SK-N-SH treated with all-trans-retinoic acid at 6 μM for 48 hours (cell line): ENCODE measurements around the gene CORT.

ENCODE experiments used
- ATAC-seq: fragments of 200-7000 bp; cut with Tn5 transposase; 3 replicates; pipeline ENCODE4 v1.9.1; 2020; ENCODE audit warnings: mild to moderate bottlenecking, moderate library complexity
- ARNTL ChIP-seq: fragments of 450-650 bp; formaldehyde crosslinking; IDR thresholded peaks from 2 replicates; pipeline ENCODE4 v1.5.0; 2020; ENCODE audit warnings: low read depth, mild to moderate bottlenecking, moderate library complexity, borderline replicate concordance
- BACH2 ChIP-seq: fragments of 250-450 bp; sonication (Bioruptor Pico); IDR thresholded peaks from 2 replicates; pipeline ENCODE4 v1.9.0; 2021; ENCODE audit warnings: mild to moderate bottlenecking, borderline replicate concordance
- CREB5 ChIP-seq: fragments of 250-450 bp; sonication (Bioruptor Pico); IDR thresholded peaks from 2 replicates; pipeline ENCODE4 v1.5.1; 2020; ENCODE audit warnings: low read depth, mild to moderate bottlenecking, moderate library complexity
- CSDC2 ChIP-seq: fragments of 250-450 bp; sonication (Bioruptor Pico); IDR thresholded peaks from 2 replicates; pipeline ENCODE4 v1.5.0; 2020; ENCODE audit warnings: mild to moderate bottlenecking, moderate library complexity
- CSRNP3 ChIP-seq: fragments of 250-450 bp; sonication (Bioruptor Pico); IDR thresholded peaks from 2 replicates; pipeline ENCODE4 v1.5.1; 2021; ENCODE audit warnings: mild to moderate bottlenecking, moderate library complexity
- ESRRG ChIP-seq: fragments of 250-450 bp; sonication (Bioruptor Pico); IDR thresholded peaks from 2 replicates; pipeline ENCODE4 v1.6.1; 2021; ENCODE audit warnings: mild to moderate bottlenecking
- GLIS3 ChIP-seq: fragments of 250-450 bp; sonication (Bioruptor Pico); IDR thresholded peaks from 2 replicates; pipeline ENCODE4 v1.5.0; 2020; ENCODE audit warnings: mild to moderate bottlenecking, moderate library complexity
- ISL1 ChIP-seq: fragments of 250-450 bp; sonication (Bioruptor Pico); IDR thresholded peaks from 2 replicates; pipeline ENCODE4 v2.1.2; 2022; ENCODE audit warnings: mild to moderate bottlenecking, moderate library complexity
- OSR1 ChIP-seq: fragments of 250-450 bp; sonication (Bioruptor Pico); IDR thresholded peaks from 2 replicates; pipeline ENCODE4 v1.8.0; 2022; ENCODE audit warnings: moderate library complexity, mild to moderate bottlenecking, inconsistent platforms
- PATZ1 ChIP-seq: fragments of 250-450 bp; sonication (Bioruptor Pico); IDR thresholded peaks from 2 replicates; pipeline ENCODE4 v1.8.0; 2020; ENCODE audit warnings: mild to moderate bottlenecking, moderate library complexity, borderline replicate concordance
- POU6F1 ChIP-seq: fragments of 250-450 bp; sonication (Bioruptor Pico); IDR thresholded peaks from 2 replicates; pipeline ENCODE4 v1.8.0; 2021; ENCODE audit warnings: low read depth, mild to moderate bottlenecking, moderate library complexity, borderline replicate concordance
- RARB ChIP-seq: fragments of 250-450 bp; sonication (Bioruptor Pico); IDR thresholded peaks from 2 replicates; pipeline ENCODE4 v1.8.0; 2021; ENCODE audit warnings: mild to moderate bottlenecking, moderate library complexity
- SNAI2 ChIP-seq: fragments of 250-450 bp; sonication (Bioruptor Pico); IDR thresholded peaks from 2 replicates; pipeline ENCODE4 v1.5.0; 2020; ENCODE audit warnings: mild to moderate bottlenecking, moderate library complexity
- TCF4 ChIP-seq: fragments of 250-450 bp; sonication (Bioruptor Pico); IDR thresholded peaks from 2 replicates; pipeline ENCODE4 v1.8.0; 2021; ENCODE audit warnings: mild to moderate bottlenecking, moderate library complexity, borderline replicate concordance
- TOX ChIP-seq: fragments of 250-450 bp; sonication (Bioruptor Pico); IDR thresholded peaks from 2 replicates; pipeline ENCODE4 v1.8.0; 2021; ENCODE audit warnings: mild to moderate bottlenecking, moderate library complexity, borderline replicate concordance
- TSHZ2 ChIP-seq: fragments of 250-450 bp; sonication (Bioruptor Pico); IDR thresholded peaks from 2 replicates; pipeline ENCODE4 v1.5.0; 2020; ENCODE audit warnings: mild to moderate bottlenecking, moderate library complexity
- ZC3H10 ChIP-seq: fragments of 250-450 bp; sonication (Bioruptor Pico); IDR thresholded peaks from 2 replicates; pipeline ENCODE4 v1.5.1; 2021; ENCODE audit warnings: mild to moderate bottlenecking, moderate library complexity
- ZFP3 ChIP-seq: fragments of 250-450 bp; sonication (Bioruptor Pico); IDR thresholded peaks from 2 replicates; pipeline ENCODE4 v1.5.0; 2020; ENCODE audit warnings: mild to moderate bottlenecking, moderate library complexity
- ZFP30 ChIP-seq: fragments of 450-650 bp; formaldehyde crosslinking; IDR thresholded peaks from 2 replicates; pipeline ENCODE4 v1.5.0; 2022; ENCODE audit warnings: mild to moderate bottlenecking, moderate library complexity
- ZNF565 ChIP-seq: fragments of 450-650 bp; formaldehyde crosslinking; conservative IDR thresholded peaks from 2 replicates; pipeline ENCODE4 v1.5.0; 2020; ENCODE audit warnings: low read depth, mild to moderate bottlenecking, moderate library complexity
- ZNF8 ChIP-seq: fragments of 450-650 bp; formaldehyde crosslinking; IDR thresholded peaks from 2 replicates; pipeline ENCODE4 v1.5.0; 2020; ENCODE audit warnings: mild to moderate bottlenecking, moderate library complexity

Gene CORT

GRCh38 chr1:10421637-10422036 is 28.2 kb upstream of the CORT start:
- TF ChIP-seq ZFP30 (no peak), OSR1 (CRISPR knock-in tag) (no peak), BACH2 (CRISPR knock-in tag) (no peak), POU6F1 (CRISPR knock-in tag) (no peak), CREB5 (CRISPR knock-in tag) (no peak), TSHZ2 (no peak), ZNF565 (CRISPR knock-in tag) (no peak), ZNF8 (no peak), RARB (CRISPR knock-in tag) (no peak), CSDC2 (CRISPR knock-in tag) (no peak)
- ATAC-seq: no peak; the same call in 2 of the 3 replicates

GRCh38 chr1:10424034-10424433 is 25.8 kb upstream of the CORT start:
- ATAC-seq: no peak

More at GRCh38 chr1:10424034-10424433, 25.8 kb upstream of the CORT start:
- TF ChIP-seq ZFP30 (no peak), BACH2 (CRISPR knock-in tag) (no peak), ISL1 (CRISPR knock-in tag) (no peak), TOX (no peak), ZNF8 (no peak), RARB (CRISPR knock-in tag) (no peak), PATZ1 (no peak), ESRRG (no peak), ZFP3 (CRISPR knock-in tag) (no peak), CSRNP3 (CRISPR knock-in tag) (no peak), POU6F1 (CRISPR knock-in tag) (no peak), CSDC2 (CRISPR knock-in tag) (no peak), CREB5 (CRISPR knock-in tag) (no peak), TCF4 (CRISPR knock-in tag) (no peak), ARNTL (CRISPR knock-in tag) (no peak), TSHZ2 (no peak), ZC3H10 (no peak), SNAI2 (no peak), GLIS3 (CRISPR knock-in tag) (no peak)
